D721Med (cell line): ENCODE results near the gene HS3ST6.

Source experiments
- DNase-seq: peaks from one replicate; pipeline ENCODE4 v3.0.0; 2011; ENCODE audit warnings: low spot score; ENCODE audit not compliant: insufficient read length
- FAIRE-seq: peaks from 2 replicates; lab custom pipeline; 2011; peaks lifted over from hg19 to GRCh38; lab: Jason Lieb, UNC
- CTCF ChIP-seq: IDR thresholded peaks from 2 replicates; pipeline ENCODE4 v1.5.1; 2012; ENCODE audit warnings: mild to moderate bottlenecking, control low read depth; ENCODE audit not compliant: insufficient read depth; ENCODE audit errors: missing control alignments

The HS3ST6 gene

GRCh38 chr16:1914084-1914608 is 4.1 kb downstream of the HS3ST6 start:
- DNase-seq (no peak), FAIRE-seq (no peak)
- TF ChIP-seq CTCF: no peak

- DNase-seq (no peak), FAIRE-seq (no peak)
- TF ChIP-seq CTCF: no peak
Observed at GRCh38 chr16:1913327-1914083, 4.7 kb downstream of the HS3ST6 start.

GRCh38 chr16:1912215-1912543 is 6.0 kb downstream of the HS3ST6 start:
- FAIRE-seq (no peak), DNase-seq (no peak)
- no peak for TF ChIP-seq CTCF

GRCh38 chr16:1911467-1912214 is 6.6 kb downstream of the HS3ST6 start:
- no peak for TF ChIP-seq CTCF
- FAIRE-seq (no peak), DNase-seq (no peak)

GRCh38 chr16:1909561-1910231 is 8.5 kb downstream of the HS3ST6 start:
- DNase-seq (peak; percentile 99), FAIRE-seq (peak; percentile 29)
- TF ChIP-seq CTCF: no peak

- no peak for FAIRE-seq
- TF ChIP-seq CTCF: no peak
- no peak for DNase-seq
Observed at GRCh38 chr16:1908983-1909382, 9.2 kb downstream of the HS3ST6 start.
